Measurements from ENCODE around the gene PRDM12.

The PRDM12 gene

GRCh38 chr9:130665431-130666392 is 1.3 kb downstream of the PRDM12 start:
- Histone ChIP-seq H3K4me1 (ENCODE audit: control insufficient read depth, insufficient read depth, low read length, unreplicated experiment) (peaks cover 5% of the 10 kb centered on the region), H2AFZ (ENCODE audit: low read length, unreplicated experiment) (no peak overlapping the region), H3K36me3 (ENCODE audit: insufficient read depth, low read length) (no peaks in the 10 kb centered on the region), H3K27ac (ENCODE audit: low read depth, low read length) (no peak overlapping the region), H3K4me3 (ENCODE audit: low read depth, low read length) (no peak overlapping the region), H3K27me3 (ENCODE audit: insufficient read depth, low read length) (peaks cover 75% of the 10 kb centered on the region), H3K79me2 (ENCODE audit: control insufficient read depth, insufficient read depth, low read length, unreplicated experiment) (no peaks in the 10 kb centered on the region)

GRCh38 chr9:130666393-130667119 is 2.2 kb downstream of the PRDM12 start:
- H2AFZ ChIP-seq (ENCODE audit: low read length, unreplicated experiment), result no peak overlapping the region
- no peak overlapping the region for H3K4me3 ChIP-seq (ENCODE audit: low read depth, low read length)
- no peaks in the 10 kb centered on the region for H3K79me2 ChIP-seq (ENCODE audit: control insufficient read depth, insufficient read depth, low read length, unreplicated experiment)
- H3K27me3 ChIP-seq (ENCODE audit: insufficient read depth, low read length), result peaks cover 66% of the 10 kb centered on the region
- no peaks in the 10 kb centered on the region for H3K36me3 ChIP-seq (ENCODE audit: insufficient read depth, low read length)
- no peak overlapping the region for H3K27ac ChIP-seq (ENCODE audit: low read depth, low read length)
- H3K4me1 ChIP-seq (ENCODE audit: control insufficient read depth, insufficient read depth, low read length, unreplicated experiment), result peaks cover 5% of the 10 kb centered on the region

DNA sequence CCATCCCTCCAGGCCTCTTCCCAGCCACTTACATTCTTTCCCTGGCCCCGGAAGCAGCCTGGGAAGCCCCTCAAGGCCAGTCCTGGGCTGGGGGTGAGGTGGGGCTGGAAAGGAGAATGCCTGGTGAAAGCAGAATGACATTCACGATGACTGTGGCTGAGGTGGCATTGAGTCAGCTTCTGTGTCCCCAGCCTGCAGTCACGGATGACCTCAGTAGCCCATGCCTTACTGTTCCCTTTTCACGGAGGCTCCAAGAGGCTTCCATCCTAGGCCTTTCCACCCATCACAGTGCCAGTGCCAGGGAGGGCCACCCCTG is 2.7 kb downstream of the PRDM12 start:
- Histone ChIP-seq H3K27me3 (ENCODE audit: insufficient read depth, low read length) (peaks cover 61% of the 10 kb centered on the region), H3K36me3 (ENCODE audit: insufficient read depth, low read length) (no peaks in the 10 kb centered on the region), H3K79me2 (ENCODE audit: control insufficient read depth, insufficient read depth, low read length, unreplicated experiment) (no peaks in the 10 kb centered on the region), H3K4me1 (ENCODE audit: control insufficient read depth, insufficient read depth, low read length, unreplicated experiment) (peaks cover 5% of the 10 kb centered on the region), H3K4me3 (ENCODE audit: low read depth, low read length) (no peak overlapping the region), H3K27ac (ENCODE audit: low read depth, low read length) (no peak overlapping the region), H2AFZ (ENCODE audit: low read length, unreplicated experiment) (no peak overlapping the region)

DNA sequence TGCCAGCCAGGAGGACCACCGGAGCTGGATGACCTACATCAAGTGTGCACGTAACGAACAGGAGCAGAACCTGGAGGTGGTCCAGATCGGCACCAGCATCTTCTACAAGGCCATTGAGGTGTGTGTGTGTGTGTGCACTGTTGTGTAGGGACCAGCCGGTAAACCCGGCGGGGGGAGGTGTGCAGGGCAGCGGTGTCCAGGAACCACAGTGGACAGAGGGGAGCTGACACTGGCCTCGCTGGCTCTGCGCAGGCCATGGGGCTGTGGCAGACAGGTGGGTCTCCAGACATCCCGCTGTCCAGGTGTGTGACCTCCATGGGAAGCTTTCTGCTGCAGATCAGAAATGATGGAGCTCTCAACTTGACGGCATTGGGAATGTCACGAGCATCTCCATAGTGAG is 3.8 kb downstream of the PRDM12 start:
- no peak overlapping the region for H2AFZ ChIP-seq (ENCODE audit: low read length, unreplicated experiment)
- H3K79me2 ChIP-seq (ENCODE audit: control insufficient read depth, insufficient read depth, low read length, unreplicated experiment), result no peaks in the 10 kb centered on the region
- peaks cover 5% of the 10 kb centered on the region for H3K4me1 ChIP-seq (ENCODE audit: control insufficient read depth, insufficient read depth, low read length, unreplicated experiment)
- no peak overlapping the region for H3K4me3 ChIP-seq (ENCODE audit: low read depth, low read length)
- peaks cover 50% of the 10 kb centered on the region for H3K27me3 ChIP-seq (ENCODE audit: insufficient read depth, low read length)
- no peak overlapping the region for H3K27ac ChIP-seq (ENCODE audit: low read depth, low read length)
- H3K36me3 ChIP-seq (ENCODE audit: insufficient read depth, low read length), result no peaks in the 10 kb centered on the region

- H3K36me3 ChIP-seq (ENCODE audit: insufficient read depth, low read length), result no peaks in the 10 kb centered on the region
- peaks cover 45% of the 10 kb centered on the region for H3K27me3 ChIP-seq (ENCODE audit: insufficient read depth, low read length)
- H3K79me2 ChIP-seq (ENCODE audit: control insufficient read depth, insufficient read depth, low read length, unreplicated experiment), result no peaks in the 10 kb centered on the region
- no peak overlapping the region for H2AFZ ChIP-seq (ENCODE audit: low read length, unreplicated experiment)
- no peak overlapping the region for H3K27ac ChIP-seq (ENCODE audit: low read depth, low read length)
- H3K4me3 ChIP-seq (ENCODE audit: low read depth, low read length), result no peak overlapping the region
- H3K4me1 ChIP-seq (ENCODE audit: control insufficient read depth, insufficient read depth, low read length, unreplicated experiment), result peaks cover 5% of the 10 kb centered on the region
Observed at GRCh38 chr9:130668659-130669058, 4.3 kb downstream of the PRDM12 start.

- Histone ChIP-seq H2AFZ (ENCODE audit: low read length, unreplicated experiment) (no peak overlapping the region), H3K27ac (ENCODE audit: low read depth, low read length) (no peak overlapping the region), H3K4me1 (ENCODE audit: control insufficient read depth, insufficient read depth, low read length, unreplicated experiment) (peaks cover under 1% of the 10 kb centered on the region), H3K79me2 (ENCODE audit: control insufficient read depth, insufficient read depth, low read length, unreplicated experiment) (no peaks in the 10 kb centered on the region), H3K27me3 (ENCODE audit: insufficient read depth, low read length) (peaks cover 32% of the 10 kb centered on the region), H3K4me3 (ENCODE audit: low read depth, low read length) (no peak overlapping the region), H3K36me3 (ENCODE audit: insufficient read depth, low read length) (no peaks in the 10 kb centered on the region)
Observed at GRCh38 chr9:130669965-130670364, 5.6 kb downstream of the PRDM12 start.

- no peak overlapping the region for H3K4me3 ChIP-seq (ENCODE audit: low read depth, low read length)
- no peaks in the 10 kb centered on the region for H3K79me2 ChIP-seq (ENCODE audit: control insufficient read depth, insufficient read depth, low read length, unreplicated experiment)
- no peaks in the 10 kb centered on the region for H3K4me1 ChIP-seq (ENCODE audit: control insufficient read depth, insufficient read depth, low read length, unreplicated experiment)
- peaks cover 27% of the 10 kb centered on the region for H3K27me3 ChIP-seq (ENCODE audit: insufficient read depth, low read length)
- no peaks in the 10 kb centered on the region for H3K36me3 ChIP-seq (ENCODE audit: insufficient read depth, low read length)
- no peak overlapping the region for H2AFZ ChIP-seq (ENCODE audit: low read length, unreplicated experiment)
- H3K27ac ChIP-seq (ENCODE audit: low read depth, low read length), result no peak overlapping the region
Observed at GRCh38 chr9:130670644-130671043, 6.2 kb downstream of the PRDM12 start.

- H3K4me3 ChIP-seq (ENCODE audit: low read depth, low read length), result no peak overlapping the region
- H2AFZ ChIP-seq (ENCODE audit: low read length, unreplicated experiment), result no peak overlapping the region
- H3K27me3 ChIP-seq (ENCODE audit: insufficient read depth, low read length), result peaks cover 9% of the 10 kb centered on the region
- no peaks in the 10 kb centered on the region for H3K36me3 ChIP-seq (ENCODE audit: insufficient read depth, low read length)
- H3K4me1 ChIP-seq (ENCODE audit: control insufficient read depth, insufficient read depth, low read length, unreplicated experiment), result no peaks in the 10 kb centered on the region
- no peak overlapping the region for H3K27ac ChIP-seq (ENCODE audit: low read depth, low read length)
- no peaks in the 10 kb centered on the region for H3K79me2 ChIP-seq (ENCODE audit: control insufficient read depth, insufficient read depth, low read length, unreplicated experiment)
Observed at GRCh38 chr9:130672466-130672865, 8.1 kb downstream of the PRDM12 start.

DNA sequence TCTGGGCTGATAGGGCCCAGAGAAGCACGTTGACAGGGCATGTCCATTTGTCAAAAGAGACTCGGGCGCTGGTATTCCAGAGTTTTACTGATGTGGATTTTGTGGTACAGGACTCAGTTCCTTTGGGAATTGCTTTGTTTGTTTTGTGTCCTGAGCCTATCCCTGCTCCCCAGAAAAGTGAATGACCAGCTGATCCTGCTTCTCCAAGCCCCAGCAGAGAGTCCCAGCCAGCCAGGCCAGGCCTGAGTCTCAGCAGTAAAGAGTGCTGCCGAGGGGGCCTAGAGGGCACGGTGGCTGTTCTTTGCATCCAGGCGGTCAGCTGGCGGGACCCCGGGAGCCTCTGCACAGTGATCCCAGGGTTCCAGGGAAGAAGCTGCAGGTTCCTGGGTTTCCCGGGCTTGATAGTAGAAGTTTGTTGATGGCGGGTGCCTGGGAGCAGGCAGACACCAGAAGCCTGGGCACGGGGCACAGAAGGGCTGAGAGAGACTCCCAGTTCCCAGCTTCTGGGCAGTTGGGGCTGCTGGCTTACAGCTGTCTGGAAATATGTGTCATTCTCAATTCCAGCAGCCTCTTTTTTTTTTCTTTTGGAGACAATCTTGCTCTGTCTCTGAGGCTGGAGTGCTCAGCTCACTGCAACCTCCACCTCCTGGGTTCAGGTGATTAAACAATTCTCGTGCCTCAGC is 8.7 kb downstream of the PRDM12 start:
- no peak overlapping the region for H3K4me3 ChIP-seq (ENCODE audit: low read depth, low read length)
- no peaks in the 10 kb centered on the region for H3K4me1 ChIP-seq (ENCODE audit: control insufficient read depth, insufficient read depth, low read length, unreplicated experiment)
- H3K79me2 ChIP-seq (ENCODE audit: control insufficient read depth, insufficient read depth, low read length, unreplicated experiment), result no peaks in the 10 kb centered on the region
- no peak overlapping the region for H3K27ac ChIP-seq (ENCODE audit: low read depth, low read length)
- no peak overlapping the region for H2AFZ ChIP-seq (ENCODE audit: low read length, unreplicated experiment)
- no peaks in the 10 kb centered on the region for H3K36me3 ChIP-seq (ENCODE audit: insufficient read depth, low read length)
- peaks cover 3% of the 10 kb centered on the region; the same call in 1 of the 2 replicates for H3K27me3 ChIP-seq (ENCODE audit: insufficient read depth, low read length)

- H3K4me1 ChIP-seq (ENCODE audit: control insufficient read depth, insufficient read depth, low read length, unreplicated experiment), result no peaks in the 10 kb centered on the region
- 0 out of 2 replicates have a peak, but pooled peaks cover 6% of the 10 kb centered on the region for H3K27me3 ChIP-seq (ENCODE audit: insufficient read depth, low read length)
- no peaks in the 10 kb centered on the region for H3K36me3 ChIP-seq (ENCODE audit: insufficient read depth, low read length)
- no peak overlapping the region for H3K4me3 ChIP-seq (ENCODE audit: low read depth, low read length)
- H3K79me2 ChIP-seq (ENCODE audit: control insufficient read depth, insufficient read depth, low read length, unreplicated experiment), result no peaks in the 10 kb centered on the region
- H3K27ac ChIP-seq (ENCODE audit: low read depth, low read length), result no peak overlapping the region
- no peak overlapping the region for H2AFZ ChIP-seq (ENCODE audit: low read length, unreplicated experiment)
Observed at GRCh38 chr9:130675396-130675795, 11.0 kb downstream of the PRDM12 start.

Measured in ACC112 (cell line).